NCI-H460 (cell line): ENCODE results near the gene ISL2. TPM values are rescaled to one million over a fixed set of nuclear protein-coding genes. Genes with fewer than 3 reads are reported as not detected.

Source experiments
- DNase-seq: peaks from one replicate; pipeline ENCODE4 v3.0.0-alpha.2; 2016; ENCODE audit warnings: low read depth; ENCODE audit errors: extremely low read depth
- total RNA-seq: library from RNA; depleted of rRNA; stranded (reverse); fragments of >200 nt; shearing (Covaris generic); gene quantifications from 2 replicates; pipeline ENCODE4 v1.2.3, GENCODE V29; 2014; rRNA removed

The ISL2 gene
- total RNA-seq, 1 experiment from 2014 or later, result 6.2 TPM

- DNase-seq, result no peak
Observed at GRCh38 chr15:76368122-76368621, 31.6 kb downstream of the ISL2 start.

DNA sequence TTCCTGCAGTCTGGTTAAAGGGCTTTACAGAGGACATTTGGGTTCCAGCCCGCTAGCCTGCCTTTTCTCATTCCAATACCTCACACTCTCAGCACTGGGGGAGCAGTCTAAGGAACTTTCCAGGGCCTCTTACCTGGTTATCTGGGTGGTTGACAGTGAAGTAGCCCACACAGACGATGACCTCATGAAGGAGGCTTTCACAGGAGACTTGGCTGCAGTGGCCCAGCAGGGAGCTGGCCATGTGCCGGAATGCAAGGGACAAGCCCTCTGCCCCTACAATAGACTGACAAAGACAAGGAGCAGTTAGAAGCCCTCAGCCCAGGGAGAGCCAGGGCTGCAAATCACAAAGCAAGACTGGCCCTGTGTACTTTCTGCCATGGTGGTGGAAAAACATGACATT lies 39.5 kb downstream of the ISL2 start:
- DNase-seq, result no peak

- no peak for DNase-seq
Observed at GRCh38 chr15:76376816-76377215, 40.2 kb downstream of the ISL2 start.

GRCh38 chr15:76377217-76377616 lies 40.6 kb downstream of the ISL2 start:
- no peak for DNase-seq

- DNase-seq, result no peak
Observed at GRCh38 chr15:76377751-76378150, 41.2 kb downstream of the ISL2 start.

- DNase-seq, result no peak
Observed at GRCh38 chr15:76378691-76379090, 42.1 kb downstream of the ISL2 start.

DNA sequence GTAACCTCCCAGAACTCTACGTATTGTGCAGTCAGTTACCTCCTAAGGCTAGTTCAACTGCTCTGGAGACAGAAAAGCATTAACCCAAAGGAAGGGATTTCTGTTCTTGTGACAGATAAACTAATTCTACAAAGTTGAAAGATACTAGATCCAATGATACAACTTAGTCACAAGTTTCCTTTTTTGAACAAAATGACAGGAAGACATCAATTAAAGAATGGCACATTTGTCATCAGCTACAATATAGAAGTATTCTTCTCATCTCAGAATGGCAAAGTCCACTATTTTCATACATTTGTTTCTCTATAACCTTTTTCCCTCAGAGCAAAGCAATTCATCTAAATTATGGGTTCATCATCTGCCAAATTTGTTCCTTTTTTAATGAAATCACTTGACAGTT lies 43.7 kb downstream of the ISL2 start:
- no peak for DNase-seq

- DNase-seq, result no peak
Observed at GRCh38 chr15:76381366-76381765, 44.8 kb downstream of the ISL2 start.

DNA sequence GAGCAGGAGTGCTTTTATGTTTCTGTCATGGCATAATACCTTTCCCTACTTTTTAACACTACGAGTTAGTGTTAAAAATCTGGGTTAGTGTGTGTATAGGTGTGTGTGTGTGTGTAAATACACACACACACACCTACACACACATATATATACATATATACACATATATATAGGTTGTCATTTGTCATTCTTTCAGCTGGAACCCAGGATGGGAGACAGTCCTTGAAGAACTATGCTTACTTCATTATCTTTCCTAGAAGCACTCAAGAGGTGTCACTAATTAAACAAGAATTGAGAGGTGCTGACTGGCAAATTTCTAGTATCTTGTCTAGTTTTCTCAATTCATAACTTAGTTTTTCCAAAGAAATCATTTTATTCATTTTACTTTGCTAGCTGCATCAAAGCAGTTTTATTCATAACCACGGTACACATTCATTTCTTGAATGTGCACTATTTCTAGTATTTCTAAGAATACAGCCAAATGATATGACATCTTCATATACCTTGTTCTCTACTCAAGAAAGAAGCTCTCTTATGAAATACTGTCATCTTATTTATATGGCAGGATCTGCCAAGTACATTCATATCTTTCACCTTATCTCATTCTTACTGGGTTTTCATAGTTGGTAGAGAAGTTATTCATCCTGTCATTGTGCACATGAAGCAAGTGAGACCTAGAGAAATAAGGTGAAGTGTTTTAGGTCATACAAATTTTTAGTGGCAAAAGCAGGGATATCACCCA lies 46.6 kb downstream of the ISL2 start:
- no peak for DNase-seq

DNA sequence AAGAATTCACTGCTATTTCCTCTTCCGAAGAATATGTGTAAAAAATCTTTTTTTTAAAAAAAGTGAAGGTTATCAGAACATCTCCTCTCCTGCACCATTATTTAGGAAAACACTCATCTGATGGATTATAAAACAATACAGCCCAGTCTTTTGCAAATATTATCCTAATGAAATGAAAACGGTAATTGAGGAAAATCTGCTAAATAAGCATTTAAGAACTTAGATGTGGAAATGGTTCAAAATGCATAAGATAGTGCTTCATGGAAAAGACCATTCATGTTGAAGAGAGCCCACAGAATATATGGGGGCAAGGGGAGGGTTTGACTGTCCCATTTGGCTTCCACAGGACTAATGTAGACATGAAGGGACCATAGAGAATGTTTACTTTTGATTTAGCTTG lies 47.8 kb downstream of the ISL2 start:
- DNase-seq, result no peak

DNA sequence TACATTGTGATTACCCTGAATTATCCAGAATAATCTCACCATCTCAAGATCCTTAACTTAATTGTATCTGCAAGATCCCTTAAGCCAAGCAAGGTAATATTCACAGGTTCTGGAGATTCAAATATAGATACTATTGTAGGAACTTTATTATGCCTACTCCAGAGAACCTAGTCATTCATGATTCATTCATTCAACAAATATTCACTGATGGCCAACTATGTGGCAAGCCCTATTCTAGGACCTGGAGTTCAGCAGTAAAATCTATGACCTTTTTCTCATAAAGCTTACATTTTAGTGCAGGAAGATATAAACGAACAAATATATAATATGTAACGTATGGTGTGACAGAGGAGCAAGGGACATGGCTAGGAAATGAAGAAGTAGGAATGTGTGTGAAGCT lies 49.6 kb downstream of the ISL2 start:
- no peak for DNase-seq

GRCh38 chr15:76386926-76387325 lies 50.4 kb downstream of the ISL2 start:
- DNase-seq, result no peak

DNA sequence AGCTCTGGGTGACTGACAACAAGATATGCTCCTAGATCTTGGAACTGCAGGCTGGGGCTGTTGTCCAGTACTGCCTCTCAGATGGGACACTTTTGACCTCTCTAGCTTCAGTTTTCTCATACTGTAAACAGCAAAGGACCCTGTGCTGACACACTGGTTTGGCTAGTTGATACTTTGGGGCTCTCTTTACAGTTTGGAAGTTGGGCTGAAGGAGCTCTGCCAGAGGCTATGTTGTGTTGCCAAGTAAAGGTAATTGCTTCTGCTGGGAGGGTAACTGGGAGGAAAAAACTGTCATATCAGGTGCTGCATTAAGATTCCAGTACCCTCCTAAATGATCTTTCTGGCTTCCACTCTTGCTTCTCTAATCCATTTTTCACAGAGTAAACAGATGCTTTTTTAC lies 54.0 kb downstream of the ISL2 start:
- no peak for DNase-seq

DNA sequence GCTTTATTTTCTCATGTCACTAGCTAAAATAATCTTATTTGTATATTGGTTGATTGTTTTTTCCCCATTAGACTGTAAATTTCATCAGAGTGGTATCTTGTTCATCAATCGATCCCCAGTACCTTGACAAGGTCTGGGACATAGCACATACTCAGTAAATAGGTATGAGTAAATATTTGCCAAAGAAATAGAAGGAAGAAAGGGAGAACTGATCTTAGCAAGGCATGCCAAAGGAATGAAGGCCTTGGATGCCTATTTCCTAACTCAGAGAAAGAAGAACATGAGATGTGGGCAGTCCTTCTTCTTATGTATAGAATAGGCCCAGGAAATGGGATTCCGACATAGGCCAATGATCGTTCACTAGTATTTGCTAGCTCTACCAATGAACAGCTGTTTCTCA lies 54.7 kb downstream of the ISL2 start:
- no peak for DNase-seq

DNA sequence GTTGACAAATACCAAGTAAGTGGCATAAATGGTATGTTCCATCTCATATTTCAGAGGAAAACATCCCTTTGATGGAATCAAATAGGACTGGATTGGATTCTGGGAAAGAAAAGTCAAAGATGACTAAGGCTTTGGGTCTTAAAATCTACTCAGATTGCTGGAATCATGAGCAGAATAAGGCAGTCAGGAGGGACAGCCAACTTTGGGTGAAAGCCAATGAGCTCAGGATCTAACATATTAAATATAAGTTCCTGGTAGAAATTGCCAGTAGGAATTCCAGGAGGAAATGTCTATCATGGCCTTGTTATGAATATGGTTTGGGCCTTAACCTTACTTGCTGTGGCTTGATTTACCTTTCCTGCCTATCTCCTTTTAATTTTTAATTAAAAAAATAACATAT lies 55.3 kb downstream of the ISL2 start:
- DNase-seq, result no peak

Other genes starting within 250 kb of the ISL2 start
- gene ETFA, start 25.3 kb upstream of the ISL2 start, total RNA-seq, result 218 and 220 TPM in 2 replicates